Measurements from ENCODE around the gene NCAPD2.
A peak's percentile ranks its signal among the peaks of the same experiment; 100 is the strongest.

NCAPD2 gene

DNA sequence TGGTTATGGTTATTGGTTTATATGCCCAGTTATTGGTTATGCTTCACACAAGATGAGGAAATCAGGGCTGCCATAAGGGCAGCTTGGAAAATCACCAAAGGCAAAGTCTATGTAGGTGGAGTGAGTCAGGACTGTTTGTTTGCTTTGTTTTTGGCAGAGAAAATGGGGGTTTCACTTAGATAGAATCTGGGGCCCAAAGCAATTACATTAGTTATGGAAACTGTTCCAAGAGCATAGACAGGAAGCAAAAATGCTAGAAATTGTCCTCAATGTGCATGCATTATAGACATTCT is 25.7 kb upstream of the NCAPD2 start:
- TF ChIP-seq, protein P1, sequence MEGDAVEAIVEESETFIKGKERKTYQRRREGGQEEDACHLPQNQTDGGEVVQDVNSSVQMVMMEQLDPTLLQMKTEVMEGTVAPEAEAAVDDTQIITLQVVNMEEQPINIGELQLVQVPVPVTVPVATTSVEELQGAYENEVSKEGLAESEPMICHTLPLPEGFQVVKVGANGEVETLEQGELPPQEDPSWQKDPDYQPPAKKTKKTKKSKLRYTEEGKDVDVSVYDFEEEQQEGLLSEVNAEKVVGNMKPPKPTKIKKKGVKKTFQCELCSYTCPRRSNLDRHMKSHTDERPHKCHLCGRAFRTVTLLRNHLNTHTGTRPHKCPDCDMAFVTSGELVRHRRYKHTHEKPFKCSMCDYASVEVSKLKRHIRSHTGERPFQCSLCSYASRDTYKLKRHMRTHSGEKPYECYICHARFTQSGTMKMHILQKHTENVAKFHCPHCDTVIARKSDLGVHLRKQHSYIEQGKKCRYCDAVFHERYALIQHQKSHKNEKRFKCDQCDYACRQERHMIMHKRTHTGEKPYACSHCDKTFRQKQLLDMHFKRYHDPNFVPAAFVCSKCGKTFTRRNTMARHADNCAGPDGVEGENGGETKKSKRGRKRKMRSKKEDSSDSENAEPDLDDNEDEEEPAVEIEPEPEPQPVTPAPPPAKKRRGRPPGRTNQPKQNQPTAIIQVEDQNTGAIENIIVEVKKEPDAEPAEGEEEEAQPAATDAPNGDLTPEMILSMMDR (IDR thresholded peaks at IDR 0.05): no peak
- H3K36me3 Mint-ChIP-seq (ENCODE audit: low read depth): peaks cover 15% of the 10 kb centered on the region
- DNase-seq: no peak
- H3K4me1 Mint-ChIP-seq: peaks cover 19% of the 10 kb centered on the region
- no peak overlapping the region for H3K27ac Mint-ChIP-seq
- no peaks in the 10 kb centered on the region for H3K9me3 Mint-ChIP-seq
- H3K27me3 Mint-ChIP-seq (ENCODE audit: low read depth, poor library complexity): peaks cover 24% of the 10 kb centered on the region
- H3K4me3 Mint-ChIP-seq: no peak overlapping the region

DNA sequence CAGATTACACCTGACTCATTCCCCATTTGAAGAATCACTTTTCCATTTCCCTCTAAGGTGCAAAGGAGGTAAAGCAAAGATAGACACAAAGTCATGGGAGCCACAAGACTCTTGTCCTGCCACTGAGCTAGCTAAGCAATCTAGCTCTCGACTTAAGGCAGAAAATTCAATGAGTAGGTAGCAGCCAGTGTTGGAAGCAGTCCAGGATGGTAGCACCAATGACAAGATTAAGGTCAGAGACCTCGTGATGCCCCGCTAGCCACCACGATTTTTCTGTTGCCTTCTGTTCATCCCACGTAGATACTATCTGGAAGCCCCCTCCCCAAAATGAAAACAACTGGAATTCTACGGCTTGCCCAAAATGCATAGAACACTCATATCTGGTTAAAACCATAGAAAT is 24.8 kb upstream of the NCAPD2 start:
- TF ChIP-seq, protein P1 (IDR thresholded peaks at IDR 0.05): no peak
- Mint-ChIP-seq H3K36me3 (ENCODE audit: low read depth) (peaks cover 12% of the 10 kb centered on the region), H3K27me3 (ENCODE audit: low read depth, poor library complexity) (peaks cover 27% of the 10 kb centered on the region), H3K4me1 (peaks cover 19% of the 10 kb centered on the region), H3K4me3 (peak overlapping the region; percentile 85), H3K9me3 (no peaks in the 10 kb centered on the region), H3K27ac (no peak overlapping the region)
- no peak for DNase-seq

DNA sequence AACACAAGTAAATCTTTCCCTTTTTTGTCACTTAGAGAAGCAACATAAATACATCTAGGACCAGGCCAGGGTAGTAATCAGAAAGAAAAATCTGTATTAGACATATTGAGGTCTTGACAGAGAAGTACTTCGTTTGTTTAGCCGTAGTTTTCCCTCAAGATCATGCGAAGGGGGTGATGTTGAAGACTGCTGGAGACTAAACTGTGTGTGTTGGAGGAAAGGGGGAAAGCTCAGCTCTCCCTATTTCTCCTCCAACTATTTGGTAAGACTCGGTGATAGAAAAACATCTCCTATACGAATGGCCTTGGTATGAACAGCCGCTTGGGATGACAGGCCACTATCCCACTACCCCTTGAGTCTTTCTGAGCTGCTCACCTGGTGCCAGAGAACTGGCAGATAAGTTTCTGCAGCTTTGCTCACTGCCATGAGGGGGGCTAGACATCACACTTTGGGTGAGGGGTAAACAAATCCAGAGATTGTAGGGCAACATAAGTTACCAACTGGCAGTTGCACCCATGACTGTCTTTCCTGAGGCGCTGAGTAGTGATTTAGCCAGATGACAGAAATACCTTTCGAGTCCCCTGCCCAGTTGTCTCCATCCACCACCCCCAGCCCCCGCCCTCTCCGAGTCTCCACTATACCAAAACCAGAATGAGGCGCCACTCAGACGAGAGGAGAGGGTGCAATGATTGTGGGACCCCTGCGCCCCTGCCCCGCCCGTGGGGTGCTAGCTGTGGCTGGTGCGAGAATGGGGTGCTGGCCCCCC is 24.1 kb upstream of the NCAPD2 start:
- H3K27me3 Mint-ChIP-seq (ENCODE audit: low read depth, poor library complexity): peaks cover 26% of the 10 kb centered on the region
- H3K36me3 Mint-ChIP-seq (ENCODE audit: low read depth): peaks cover 5% of the 10 kb centered on the region
- H3K4me3 Mint-ChIP-seq: peak overlapping the region; percentile 85
- peaks cover 19% of the 10 kb centered on the region for H3K4me1 Mint-ChIP-seq
- TF ChIP-seq, protein P1 (IDR thresholded peaks at IDR 0.05): no peak
- peaks cover 4% of the 10 kb centered on the region for H3K9me3 Mint-ChIP-seq
- no peak overlapping the region for H3K27ac Mint-ChIP-seq
- no peak for DNase-seq

DNA sequence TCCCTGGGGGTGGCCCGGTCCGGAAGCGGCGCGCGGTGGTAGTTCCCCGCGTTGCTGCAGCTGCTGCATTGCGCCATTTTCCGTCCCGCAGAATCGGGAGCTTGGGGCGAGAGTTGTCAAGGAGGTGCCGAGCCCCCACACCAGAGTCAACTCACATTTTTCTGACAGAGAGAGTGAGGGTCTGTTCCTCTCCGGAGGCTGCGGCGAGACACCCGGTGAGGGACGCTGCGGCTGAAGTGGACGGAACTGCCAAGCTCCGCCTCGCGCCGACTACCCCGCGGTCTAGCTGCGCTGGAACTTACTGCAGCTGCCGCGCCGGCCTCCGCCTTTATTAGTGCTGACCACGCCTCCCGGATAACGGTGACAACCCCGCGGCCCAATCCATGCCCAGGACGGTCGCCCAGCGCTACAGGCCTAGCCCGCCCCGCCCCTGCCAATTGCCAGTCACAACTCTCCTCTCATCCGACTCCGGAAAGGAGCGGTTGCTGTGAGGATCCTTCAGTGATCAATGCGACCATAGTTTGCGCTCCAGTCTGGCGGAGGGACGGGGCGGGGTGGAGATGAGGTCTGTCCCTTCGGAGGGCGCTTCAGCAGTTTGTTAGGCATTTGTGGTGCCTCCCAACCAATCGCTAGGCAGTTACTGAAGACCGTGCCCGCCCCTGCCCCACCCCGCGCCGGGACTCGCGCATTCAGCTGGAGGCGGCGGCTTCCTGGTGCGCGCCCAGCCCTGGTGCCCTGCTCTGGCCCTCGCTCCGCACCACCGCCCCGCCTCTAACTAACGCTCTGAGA is 23.3 kb upstream of the NCAPD2 start, which contains the start of gene VAMP1:
Gene VAMP1, minus strand, starts transcription at position 303 of the 789 bp plus-strand sequence. Its CDS starts 146 bp downstream, at position 157.
- Mint-ChIP-seq H3K27ac (peak within 1 kb of the TSS; percentile 90), H3K4me3 (peak within 1 kb of the TSS; percentile 85), H3K9me3 (peaks cover 8% of the 10 kb centered on the region), H3K36me3 (ENCODE audit: low read depth) (peaks cover 3% of the 10 kb centered on the region), H3K4me1 (peaks cover 19% of the 10 kb centered on the region), H3K27me3 (ENCODE audit: low read depth, poor library complexity) (peaks cover 26% of the 10 kb centered on the region)
- TF ChIP-seq, protein P1 (IDR thresholded peaks at IDR 0.05): no peak
- peak; percentile 98 for DNase-seq

DNA sequence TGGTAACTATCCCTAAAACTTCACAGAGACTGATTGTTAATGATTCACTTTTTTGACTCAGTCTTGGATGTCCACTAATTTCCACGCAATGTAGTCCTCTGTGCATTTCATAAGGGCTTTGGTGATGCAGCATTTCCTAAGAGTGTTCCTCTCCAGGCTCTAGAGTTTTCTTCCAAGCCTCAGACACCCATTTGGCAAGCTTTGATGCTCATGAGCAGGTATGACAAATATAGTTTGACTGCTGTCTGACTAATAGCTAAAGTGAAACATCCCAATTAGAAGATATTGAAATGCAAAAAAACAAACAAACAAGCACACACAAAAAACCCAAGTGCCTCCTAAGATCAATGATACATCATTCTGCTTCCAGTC is 21.9 kb upstream of the NCAPD2 start:
- TF ChIP-seq, protein P1 (IDR thresholded peaks at IDR 0.05): no peak
- peak overlapping the region; percentile 85 for H3K4me3 Mint-ChIP-seq

More for the DNA sequence above, 21.9 kb upstream of the NCAPD2 start:
- H3K27me3 Mint-ChIP-seq (ENCODE audit: low read depth, poor library complexity): peaks cover 22% of the 10 kb centered on the region
- no peak for DNase-seq
- no peak overlapping the region for H3K27ac Mint-ChIP-seq
- peaks cover 19% of the 10 kb centered on the region for H3K4me1 Mint-ChIP-seq
- peaks cover 21% of the 10 kb centered on the region for H3K9me3 Mint-ChIP-seq
- H3K36me3 Mint-ChIP-seq (ENCODE audit: low read depth): no peaks in the 10 kb centered on the region

Measured in nephron progenitor cell (in vitro differentiated cells).